MM.1S (cell line): ENCODE results near the gene CCDC124.
A peak's percentile ranks its signal among the peaks of the same experiment; 100 is the strongest.

Experiments used
- CTCF ChIP-seq: fragments of 300-600 bp; sonication (generic); IDR thresholded peaks from 2 replicates; pipeline ENCODE4 v1.5.1; 2016; ENCODE audit warnings: antibody characterized with exemption, low read length, mixed read lengths
- EZH2phosphoT487 ChIP-seq: fragments of 300-600 bp; sonication (generic); IDR thresholded peaks from 2 replicates; pipeline ENCODE4 v1.6.1; 2018; ENCODE audit warnings: antibody characterized with exemption, low read length

GRCh38 chr19:17948931-17949930 lies 16.4 kb downstream of the CCDC124 start:
- TF ChIP-seq CTCF = no peak
- TF ChIP-seq EZH2phosphoT487 = peak; percentile 48; the same call in 1 of the 2 replicates
